ENCODE data around the gene TTC6.

The TTC6 gene

GRCh38 chr14:37597914-37598746 lies 2.7 kb downstream of the TTC6 start:
- no peak for DNase-seq

GRCh38 chr14:37598747-37599506 lies 3.5 kb downstream of the TTC6 start:
- no peak for DNase-seq

GRCh38 chr14:37599507-37600368 lies 4.3 kb downstream of the TTC6 start:
- DNase-seq = no peak

- DNase-seq = no peak
These were observed 5.7 kb downstream of the TTC6 start for GRCh38 chr14:37600880-37601741.

- no peak for DNase-seq
These were observed 6.4 kb downstream of the TTC6 start for GRCh38 chr14:37601865-37602264.

GRCh38 chr14:37602605-37603453 lies 7.4 kb downstream of the TTC6 start:
- DNase-seq = no peak

GRCh38 chr14:37603688-37604251 lies 8.3 kb downstream of the TTC6 start:
- DNase-seq = no peak

GRCh38 chr14:37606678-37607077 lies 11.2 kb downstream of the TTC6 start:
- DNase-seq = no peak

GRCh38 chr14:37608649-37609048 lies 13.2 kb downstream of the TTC6 start:
- DNase-seq = no peak

GRCh38 chr14:37610945-37611523 lies 15.6 kb downstream of the TTC6 start:
- no peak for DNase-seq

GRCh38 chr14:37615582-37616289 lies 20.3 kb downstream of the TTC6 start:
- DNase-seq = no peak

GRCh38 chr14:37616853-37617252 lies 21.4 kb downstream of the TTC6 start:
- DNase-seq = no peak

- no peak for DNase-seq
These were observed 22.5 kb downstream of the TTC6 start for GRCh38 chr14:37617864-37618365.

- DNase-seq = no peak
These were observed 23.1 kb downstream of the TTC6 start for GRCh38 chr14:37618498-37619028.

- no peak for DNase-seq
These were observed 25.4 kb downstream of the TTC6 start for GRCh38 chr14:37620856-37621255.

GRCh38 chr14:37622231-37622923 lies 26.9 kb downstream of the TTC6 start:
- no peak for DNase-seq

- no peak for DNase-seq
These were observed 28.1 kb downstream of the TTC6 start for GRCh38 chr14:37623426-37623951.

- no peak for DNase-seq
These were observed 28.5 kb downstream of the TTC6 start for GRCh38 chr14:37623971-37624370.

Data from activated naive CD4-positive, alpha-beta T cell treated with anti-CD3 and anti-CD28 coated beads, Interleukin-2, amount 50 U/mL, for 16 hours (primary cell).